Vagina (tissue), 2 donors: Measurements from ENCODE around the gene GAL3ST2.

Source experiments
- POLR2A ChIP-seq, 2 donors: fragments of 450-650 bp; IDR thresholded peaks; one replicate each; pipeline ENCODE4 v1.6.1; 2017; ENCODE audit warnings: antibody characterized with exemption in 2 of 2, mild to moderate bottlenecking in 2 of 2, moderate library complexity in 2 of 2
- POLR2AphosphoS5 ChIP-seq, 2 donors: sonication (generic); formaldehyde crosslinking; IDR thresholded peaks; one replicate each; pipeline ENCODE4 v1.9.0; 2017; ENCODE audit warnings: antibody characterized with exemption in 2 of 2, mild to moderate bottlenecking in 2 of 2, low read depth in 1 of 2; ENCODE audit not compliant: insufficient read depth in 1 of 2
- TF ChIP-seq, protein P1 (sequence below), 3 experiments: fragments of 450-650 bp in 2 of 3; fragments of 200-600 bp in 1 of 3; sonication (generic) in 1 of 3; IDR thresholded peaks; one replicate each; pipeline ENCODE4 v1.5.1; 2017 to 2019; ENCODE audit warnings: antibody characterized with exemption in 3 of 3, mild to moderate bottlenecking in 2 of 3, moderate library complexity in 2 of 3

DNA sequence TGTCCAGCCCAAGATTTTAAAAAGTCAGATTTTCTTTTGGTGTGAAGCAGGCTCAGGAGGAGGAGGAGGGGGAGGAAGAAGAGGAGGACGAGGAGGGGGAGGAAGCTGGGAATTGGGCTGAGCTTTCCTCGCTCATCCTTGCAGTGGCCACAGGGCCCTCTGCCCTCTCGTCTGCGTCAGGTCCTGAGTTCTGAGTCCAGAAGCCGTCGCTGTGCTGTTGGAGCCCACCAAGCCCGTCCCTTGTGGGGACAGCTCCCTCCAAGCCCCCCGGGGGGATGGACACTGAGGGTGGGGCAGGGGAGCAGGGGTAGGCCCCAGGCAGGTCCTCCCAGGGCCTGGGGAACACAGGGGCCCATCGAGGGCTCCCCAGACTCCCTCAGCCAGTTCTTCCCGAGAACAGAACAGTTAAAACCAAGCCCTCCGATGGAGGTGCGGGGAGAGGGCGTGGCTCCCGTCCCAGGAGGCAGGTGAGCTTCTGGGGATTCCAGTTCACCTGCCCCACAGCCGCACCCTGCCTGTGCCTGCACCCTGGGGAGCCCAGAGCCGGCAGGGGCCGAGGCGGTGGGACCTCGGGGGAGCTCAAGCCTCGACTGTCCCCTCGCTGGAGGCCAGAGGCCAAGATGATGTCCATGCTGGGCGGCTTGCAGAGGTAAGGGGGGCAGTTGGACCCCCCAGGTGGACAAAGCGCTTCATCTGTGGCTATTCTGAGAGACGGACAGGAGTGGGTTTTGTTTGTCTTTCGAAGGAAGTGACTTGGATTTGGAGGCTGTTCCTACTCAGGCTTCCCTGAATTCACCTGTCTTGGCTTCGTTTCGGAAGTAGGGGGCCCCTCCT, at the start of gene GAL3ST2:
- TF ChIP-seq, protein P1, sequence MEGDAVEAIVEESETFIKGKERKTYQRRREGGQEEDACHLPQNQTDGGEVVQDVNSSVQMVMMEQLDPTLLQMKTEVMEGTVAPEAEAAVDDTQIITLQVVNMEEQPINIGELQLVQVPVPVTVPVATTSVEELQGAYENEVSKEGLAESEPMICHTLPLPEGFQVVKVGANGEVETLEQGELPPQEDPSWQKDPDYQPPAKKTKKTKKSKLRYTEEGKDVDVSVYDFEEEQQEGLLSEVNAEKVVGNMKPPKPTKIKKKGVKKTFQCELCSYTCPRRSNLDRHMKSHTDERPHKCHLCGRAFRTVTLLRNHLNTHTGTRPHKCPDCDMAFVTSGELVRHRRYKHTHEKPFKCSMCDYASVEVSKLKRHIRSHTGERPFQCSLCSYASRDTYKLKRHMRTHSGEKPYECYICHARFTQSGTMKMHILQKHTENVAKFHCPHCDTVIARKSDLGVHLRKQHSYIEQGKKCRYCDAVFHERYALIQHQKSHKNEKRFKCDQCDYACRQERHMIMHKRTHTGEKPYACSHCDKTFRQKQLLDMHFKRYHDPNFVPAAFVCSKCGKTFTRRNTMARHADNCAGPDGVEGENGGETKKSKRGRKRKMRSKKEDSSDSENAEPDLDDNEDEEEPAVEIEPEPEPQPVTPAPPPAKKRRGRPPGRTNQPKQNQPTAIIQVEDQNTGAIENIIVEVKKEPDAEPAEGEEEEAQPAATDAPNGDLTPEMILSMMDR (IDR thresholded peaks at IDR 0.05) = no peak
- TF ChIP-seq POLR2AphosphoS5 (IDR thresholded peaks at IDR 0.05; ENCODE audit: insufficient read depth in 1 of 2, low read depth in 1 of 2) (no peak), POLR2A (IDR thresholded peaks at IDR 0.05) (no peak)
